GF-D8 (cell line): ENCODE data around the gene TEKTIP1.
"Not testable (repeated sequence)": the region's sequence is repeated elsewhere in the genome, so short reads cannot be mapped to it uniquely, and the experiment has no call there.

Experiments used
- DNase-seq: peaks from one replicate; lab custom pipeline; 2025; lab: John Stamatoyannopoulos, UW

TEKTIP1 gene

GRCh38 chr19:3507371-3508120, 31.4 kb upstream of the TEKTIP1 start:
- DNase-seq, result no peak

- not testable (repeated sequence) for DNase-seq
Observed at GRCh38 chr19:3508121-3508661, 30.8 kb upstream of the TEKTIP1 start.

- no peak for DNase-seq
Observed at GRCh38 chr19:3508771-3509535, 30.0 kb upstream of the TEKTIP1 start.

- no peak for DNase-seq
Observed at GRCh38 chr19:3509566-3509989, 29.4 kb upstream of the TEKTIP1 start.

GRCh38 chr19:3510727-3511126, 28.2 kb upstream of the TEKTIP1 start:
- DNase-seq, result no peak

GRCh38 chr19:3511506-3512251, 27.3 kb upstream of the TEKTIP1 start:
- no peak for DNase-seq

GRCh38 chr19:3512562-3513228, 26.3 kb upstream of the TEKTIP1 start:
- no peak for DNase-seq

- DNase-seq, result no peak
Observed at GRCh38 chr19:3513229-3514140, 25.5 kb upstream of the TEKTIP1 start.

GRCh38 chr19:3514930-3515329, 24.0 kb upstream of the TEKTIP1 start:
- DNase-seq, result no peak

GRCh38 chr19:3515891-3516422, 23.0 kb upstream of the TEKTIP1 start:
- DNase-seq, result no peak

- no peak for DNase-seq
Observed at GRCh38 chr19:3516675-3517207, 22.2 kb upstream of the TEKTIP1 start.

GRCh38 chr19:3517638-3518037, 21.3 kb upstream of the TEKTIP1 start:
- DNase-seq, result no peak

GRCh38 chr19:3518255-3518654, 20.7 kb upstream of the TEKTIP1 start:
- DNase-seq, result no peak

GRCh38 chr19:3518659-3519058, 20.3 kb upstream of the TEKTIP1 start:
- DNase-seq, result no peak

- no peak for DNase-seq
Observed at GRCh38 chr19:3519126-3519525, 19.8 kb upstream of the TEKTIP1 start.

GRCh38 chr19:3520166-3521103, 18.5 kb upstream of the TEKTIP1 start:
- no peak for DNase-seq

- peak; percentile 23 for DNase-seq
Observed at GRCh38 chr19:3521104-3521445, 17.9 kb upstream of the TEKTIP1 start.

GRCh38 chr19:3522421-3523360, 16.3 kb upstream of the TEKTIP1 start:
- DNase-seq, result no peak
